GM23338 (cell line): ENCODE results near the gene ZNF385B. TPM values are rescaled to one million over a fixed set of nuclear protein-coding genes. Genes with fewer than 3 reads are reported as not detected.

ENCODE experiments used
- ATAC-seq: fragments of 200-7000 bp; cut with Tn5 transposase; 3 replicates; pipeline ENCODE4 v1.9.1; 2020
- DNase-seq: peaks from one replicate; pipeline ENCODE4 v3.0.0-alpha.2; 2015; ENCODE audit warnings: low spot score
- H2AFZ ChIP-seq: fragments of 200-600 bp; sonication (generic); 2 replicates; pipeline ENCODE4 v1.8.0; 2016; ENCODE audit warnings: antibody characterized with exemption, mild to moderate bottlenecking, moderate library complexity
- H3F3A ChIP-seq: fragments of 200-600 bp; sonication (generic); replicated peaks from 2 replicates; pipeline ENCODE4 v1.8.0; 2017; ENCODE audit warnings: antibody characterized with exemption, mixed run types, low read depth
- H3K27ac ChIP-seq: fragments of 200-600 bp; sonication (generic); 2 replicates; pipeline ENCODE4 v1.6.1; 2016; ENCODE audit warnings: low read depth
- H3K27me3 ChIP-seq: fragments of 200-600 bp; sonication (generic); 2 replicates; pipeline ENCODE4 v1.8.0; 2016; ENCODE audit warnings: mild to moderate bottlenecking, mixed run types, moderate library complexity; ENCODE audit not compliant: insufficient read depth
- H3K36me3 ChIP-seq: fragments of 200-600 bp; sonication (generic); 2 replicates; pipeline ENCODE4 v1.8.0; 2016; ENCODE audit warnings: mild to moderate bottlenecking; ENCODE audit not compliant: insufficient read depth
- H3K4me1 ChIP-seq: fragments of 200-600 bp; sonication (generic); 2 replicates; pipeline ENCODE4 v1.8.0; 2016; ENCODE audit warnings: mild to moderate bottlenecking, moderate library complexity; ENCODE audit not compliant: insufficient read depth
- H3K4me2 ChIP-seq: fragments of 200-600 bp; sonication (generic); 2 replicates; pipeline ENCODE4 v1.7.1; 2017; ENCODE audit warnings: mixed run types
- H3K4me3 ChIP-seq: fragments of 200-600 bp; sonication (generic); 2 replicates; pipeline ENCODE4 v1.6.1; 2016; ENCODE audit warnings: mixed run types
- H3K79me2 ChIP-seq: fragments of 200-600 bp; sonication (generic); replicated peaks from 2 replicates; pipeline ENCODE4 v1.8.0; 2017; ENCODE audit warnings: mild to moderate bottlenecking; ENCODE audit not compliant: insufficient read depth
- H3K9me2 ChIP-seq: fragments of 200-600 bp; sonication (generic); 2 replicates; pipeline ENCODE4 v1.8.0; 2017; ENCODE audit not compliant: insufficient read depth
- H4K20me1 ChIP-seq: fragments of 200-600 bp; sonication (generic); replicated peaks from 2 replicates; pipeline ENCODE4 v1.8.0; 2017; ENCODE audit warnings: mild to moderate bottlenecking; ENCODE audit not compliant: insufficient read depth
- H3K27ac Mint-ChIP-seq: 2 replicates; pipeline ENCODE4 v1.8.0; 2020; ENCODE audit warnings: inconsistent platforms, mild to moderate bottlenecking, moderate library complexity, mixed read lengths
- H3K27me3 Mint-ChIP-seq: 3 replicates; pipeline ENCODE4 v1.8.0; 2022; ENCODE audit warnings: low read depth, mild to moderate bottlenecking, moderate library complexity, mixed read lengths, inconsistent platforms; ENCODE audit not compliant: insufficient read depth, poor library complexity
- H3K36me3 Mint-ChIP-seq: 3 replicates; pipeline ENCODE4 v1.8.0; 2021; ENCODE audit warnings: low read depth, mild to moderate bottlenecking, inconsistent platforms, moderate library complexity, mixed read lengths
- H3K4me1 Mint-ChIP-seq: 3 replicates; pipeline ENCODE4 v1.8.0; 2020; ENCODE audit warnings: mild to moderate bottlenecking, inconsistent platforms, mixed read lengths
- H3K4me3 Mint-ChIP-seq: 3 replicates; pipeline ENCODE4 v1.8.0; 2021; ENCODE audit warnings: moderate library complexity, mild to moderate bottlenecking, inconsistent platforms, mixed read lengths
- H3K9me3 Mint-ChIP-seq: 3 replicates; pipeline ENCODE4 v1.8.0; 2020; ENCODE audit warnings: moderate library complexity, mild to moderate bottlenecking, inconsistent platforms, mixed read lengths
- CREB1 ChIP-seq: fragments of 250-450 bp; sonication (Bioruptor Pico); IDR thresholded peaks from 2 replicates; pipeline ENCODE4 v1.5.0; 2020; ENCODE audit warnings: low read depth, mild to moderate bottlenecking, moderate library complexity
- CTCF ChIP-seq, 2 experiments: fragments of 200-600 bp in 1 of 2; sonication (generic) in 1 of 2; conservative IDR thresholded peaks; 2 replicates each; pipeline versions ENCODE4 v1.5.1 to v1.6.1; 2016 to 2017; ENCODE audit warnings: antibody characterized with exemption in 2 of 2, low read depth in 2 of 2, mild to moderate bottlenecking in 2 of 2, moderate library complexity in 1 of 2
- ETS1 ChIP-seq: IDR thresholded peaks from 2 replicates; pipeline ENCODE4 v1.6.1; 2016; ENCODE audit warnings: antibody characterized with exemption
- EZH2 ChIP-seq: fragments of 200-600 bp; sonication (generic); IDR thresholded peaks from one replicate; pipeline ENCODE4 v1.8.0; 2017; ENCODE audit warnings: antibody characterized with exemption, mild to moderate bottlenecking, low read depth; ENCODE audit not compliant: unreplicated experiment
- EZH2phosphoT487 ChIP-seq: fragments of 200-600 bp; sonication (generic); IDR thresholded peaks from one replicate; pipeline ENCODE4 v1.8.1; 2018; ENCODE audit warnings: antibody characterized with exemption; ENCODE audit not compliant: unreplicated experiment
- JUNB ChIP-seq: IDR thresholded peaks from one replicate; pipeline ENCODE4 v1.6.1; 2016; ENCODE audit warnings: antibody characterized with exemption; ENCODE audit not compliant: unreplicated experiment
- POLR2AphosphoS5 ChIP-seq: IDR thresholded peaks from 2 replicates; pipeline ENCODE4 v1.6.1; 2016; ENCODE audit warnings: antibody characterized with exemption, low read depth
- ZNF114 ChIP-seq: fragments of 250-450 bp; sonication (Bioruptor Pico); IDR thresholded peaks from 2 replicates; pipeline ENCODE4 v1.5.0; 2020; ENCODE audit warnings: mild to moderate bottlenecking, moderate library complexity
- ZNF331 ChIP-seq: fragments of 250-450 bp; sonication (Bioruptor Pico); IDR thresholded peaks from 2 replicates; pipeline ENCODE4 v1.5.0; 2020; ENCODE audit warnings: low read depth, mild to moderate bottlenecking, moderate library complexity
- polyA plus RNA-seq: library from polyadenylated mRNA; unstranded; fragments of >200 nt; fragmentation: Nextera tagmentation; extraction: Ambion mirVana; gene quantifications from 2 replicates; pipeline ENCODE4 v1.2.1, GENCODE V29; 2016
- total RNA-seq: library from RNA; depleted of rRNA; stranded (reverse); fragments of >200 nt; shearing (Covaris generic); gene quantifications from 2 replicates; pipeline ENCODE4 v1.2.3, GENCODE V29; 2014
- TF ChIP-seq, protein P1 (sequence below): fragments of 250-450 bp; sonication (Bioruptor Pico); IDR thresholded peaks from 2 replicates; pipeline ENCODE4 v1.5.0; 2020; ENCODE audit warnings: mild to moderate bottlenecking, moderate library complexity

The ZNF385B gene
- total and polyA plus RNA-seq, 2 experiments from 2014 or later: 1.5 to 4.6 TPM

DNA sequence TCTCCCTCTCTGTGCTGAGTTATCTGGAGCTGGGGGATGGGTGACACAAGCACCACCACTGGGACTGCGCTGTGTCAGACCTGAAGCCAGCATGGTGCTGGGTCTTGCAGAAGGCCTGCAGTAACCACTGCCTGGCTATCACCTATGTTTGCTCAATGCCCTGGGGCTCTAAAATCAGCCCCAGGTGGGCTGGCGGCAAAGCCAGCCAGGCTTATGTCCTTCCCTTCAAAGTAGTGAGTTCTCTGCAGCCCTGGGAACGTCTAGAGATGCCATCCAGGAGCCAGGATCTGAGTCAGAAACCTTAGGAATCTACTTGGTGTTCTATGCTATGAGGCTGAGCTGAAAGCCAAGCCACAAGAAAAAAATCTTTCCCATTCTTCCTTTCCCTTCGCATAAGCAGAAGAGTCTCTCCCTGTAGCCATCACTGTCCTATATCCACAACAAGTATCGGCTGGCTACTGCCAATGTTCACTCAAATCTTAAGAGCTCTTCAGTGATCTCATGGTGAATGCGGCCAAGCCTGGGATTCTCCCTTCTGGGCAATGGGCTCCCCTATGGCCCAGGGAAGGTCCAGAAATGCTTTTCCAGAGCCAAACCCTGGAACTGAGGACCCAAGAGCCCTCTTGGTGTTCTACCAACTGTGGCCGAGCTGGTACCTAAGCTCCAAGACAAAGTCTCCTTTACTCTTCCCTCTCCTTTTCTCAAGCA, 248.7 kb downstream of the ZNF385B start:
- Mint-ChIP-seq H3K9me3 (no peaks in the 10 kb centered on the region), H3K27me3 (no peaks in the 10 kb centered on the region), H3K36me3 (no peaks in the 10 kb centered on the region; the same call in 2 of the 3 replicates), H3K4me1 (peaks cover 12% of the 10 kb centered on the region), H3K4me3 (no peak overlapping the region), H3K27ac (no peak overlapping the region)
- no peak overlapping the region for H3K27ac ChIP-seq
- H3K79me2 ChIP-seq: no peaks in the 10 kb centered on the region
- no peaks in the 10 kb centered on the region for H3K27me3 ChIP-seq
- DNase-seq: no peak
- H3K9me2 ChIP-seq: peaks cover 16% of the 10 kb centered on the region
- H3K4me2 ChIP-seq: no peak overlapping the region
- no peak for ATAC-seq
- no peaks in the 10 kb centered on the region for H4K20me1 ChIP-seq
- H3K36me3 ChIP-seq: no peaks in the 10 kb centered on the region
- no peak overlapping the region for H3K4me3 ChIP-seq
- no peak overlapping the region for H2AFZ ChIP-seq
- peaks cover 12% of the 10 kb centered on the region; the same call in 1 of the 2 replicates for H3K4me1 ChIP-seq
- no peaks in the 10 kb centered on the region for H3F3A ChIP-seq
- no peak for TF ChIP-seq ETS1
- TF ChIP-seq ZNF331 (CRISPR knock-in tag): no peak
- no peak for TF ChIP-seq CREB1
- TF ChIP-seq EZH2phosphoT487: no peak
- no peak for TF ChIP-seq EZH2

- Histone ChIP-seq H2AFZ (no peak overlapping the region), H3K27ac (no peak overlapping the region), H3F3A (no peaks in the 10 kb centered on the region), H3K4me2 (no peak overlapping the region), H3K79me2 (no peaks in the 10 kb centered on the region), H3K4me3 (no peak overlapping the region), H3K9me2 (peaks cover 16% of the 10 kb centered on the region), H3K4me1 (peaks cover 12% of the 10 kb centered on the region; the same call in 1 of the 2 replicates), H3K36me3 (no peaks in the 10 kb centered on the region), H4K20me1 (no peaks in the 10 kb centered on the region), H3K27me3 (no peaks in the 10 kb centered on the region)
- DNase-seq (no peak), ATAC-seq (no peak)
- Mint-ChIP-seq H3K9me3 (no peaks in the 10 kb centered on the region), H3K27me3 (no peaks in the 10 kb centered on the region), H3K4me1 (peaks cover 15% of the 10 kb centered on the region), H3K27ac (no peak overlapping the region), H3K36me3 (no peaks in the 10 kb centered on the region; the same call in 2 of the 3 replicates), H3K4me3 (no peak overlapping the region)
- TF ChIP-seq EZH2phosphoT487 (no peak), ZNF331 (CRISPR knock-in tag) (no peak), CREB1 (no peak), CTCF (conservative IDR thresholded peaks at IDR 0.05; ENCODE audit: low read depth in 2 of 2) (no peak), JUNB (no peak), ZNF114 (no peak), EZH2 (no peak), POLR2AphosphoS5 (no peak), ETS1 (no peak)
- TF ChIP-seq, protein P1, sequence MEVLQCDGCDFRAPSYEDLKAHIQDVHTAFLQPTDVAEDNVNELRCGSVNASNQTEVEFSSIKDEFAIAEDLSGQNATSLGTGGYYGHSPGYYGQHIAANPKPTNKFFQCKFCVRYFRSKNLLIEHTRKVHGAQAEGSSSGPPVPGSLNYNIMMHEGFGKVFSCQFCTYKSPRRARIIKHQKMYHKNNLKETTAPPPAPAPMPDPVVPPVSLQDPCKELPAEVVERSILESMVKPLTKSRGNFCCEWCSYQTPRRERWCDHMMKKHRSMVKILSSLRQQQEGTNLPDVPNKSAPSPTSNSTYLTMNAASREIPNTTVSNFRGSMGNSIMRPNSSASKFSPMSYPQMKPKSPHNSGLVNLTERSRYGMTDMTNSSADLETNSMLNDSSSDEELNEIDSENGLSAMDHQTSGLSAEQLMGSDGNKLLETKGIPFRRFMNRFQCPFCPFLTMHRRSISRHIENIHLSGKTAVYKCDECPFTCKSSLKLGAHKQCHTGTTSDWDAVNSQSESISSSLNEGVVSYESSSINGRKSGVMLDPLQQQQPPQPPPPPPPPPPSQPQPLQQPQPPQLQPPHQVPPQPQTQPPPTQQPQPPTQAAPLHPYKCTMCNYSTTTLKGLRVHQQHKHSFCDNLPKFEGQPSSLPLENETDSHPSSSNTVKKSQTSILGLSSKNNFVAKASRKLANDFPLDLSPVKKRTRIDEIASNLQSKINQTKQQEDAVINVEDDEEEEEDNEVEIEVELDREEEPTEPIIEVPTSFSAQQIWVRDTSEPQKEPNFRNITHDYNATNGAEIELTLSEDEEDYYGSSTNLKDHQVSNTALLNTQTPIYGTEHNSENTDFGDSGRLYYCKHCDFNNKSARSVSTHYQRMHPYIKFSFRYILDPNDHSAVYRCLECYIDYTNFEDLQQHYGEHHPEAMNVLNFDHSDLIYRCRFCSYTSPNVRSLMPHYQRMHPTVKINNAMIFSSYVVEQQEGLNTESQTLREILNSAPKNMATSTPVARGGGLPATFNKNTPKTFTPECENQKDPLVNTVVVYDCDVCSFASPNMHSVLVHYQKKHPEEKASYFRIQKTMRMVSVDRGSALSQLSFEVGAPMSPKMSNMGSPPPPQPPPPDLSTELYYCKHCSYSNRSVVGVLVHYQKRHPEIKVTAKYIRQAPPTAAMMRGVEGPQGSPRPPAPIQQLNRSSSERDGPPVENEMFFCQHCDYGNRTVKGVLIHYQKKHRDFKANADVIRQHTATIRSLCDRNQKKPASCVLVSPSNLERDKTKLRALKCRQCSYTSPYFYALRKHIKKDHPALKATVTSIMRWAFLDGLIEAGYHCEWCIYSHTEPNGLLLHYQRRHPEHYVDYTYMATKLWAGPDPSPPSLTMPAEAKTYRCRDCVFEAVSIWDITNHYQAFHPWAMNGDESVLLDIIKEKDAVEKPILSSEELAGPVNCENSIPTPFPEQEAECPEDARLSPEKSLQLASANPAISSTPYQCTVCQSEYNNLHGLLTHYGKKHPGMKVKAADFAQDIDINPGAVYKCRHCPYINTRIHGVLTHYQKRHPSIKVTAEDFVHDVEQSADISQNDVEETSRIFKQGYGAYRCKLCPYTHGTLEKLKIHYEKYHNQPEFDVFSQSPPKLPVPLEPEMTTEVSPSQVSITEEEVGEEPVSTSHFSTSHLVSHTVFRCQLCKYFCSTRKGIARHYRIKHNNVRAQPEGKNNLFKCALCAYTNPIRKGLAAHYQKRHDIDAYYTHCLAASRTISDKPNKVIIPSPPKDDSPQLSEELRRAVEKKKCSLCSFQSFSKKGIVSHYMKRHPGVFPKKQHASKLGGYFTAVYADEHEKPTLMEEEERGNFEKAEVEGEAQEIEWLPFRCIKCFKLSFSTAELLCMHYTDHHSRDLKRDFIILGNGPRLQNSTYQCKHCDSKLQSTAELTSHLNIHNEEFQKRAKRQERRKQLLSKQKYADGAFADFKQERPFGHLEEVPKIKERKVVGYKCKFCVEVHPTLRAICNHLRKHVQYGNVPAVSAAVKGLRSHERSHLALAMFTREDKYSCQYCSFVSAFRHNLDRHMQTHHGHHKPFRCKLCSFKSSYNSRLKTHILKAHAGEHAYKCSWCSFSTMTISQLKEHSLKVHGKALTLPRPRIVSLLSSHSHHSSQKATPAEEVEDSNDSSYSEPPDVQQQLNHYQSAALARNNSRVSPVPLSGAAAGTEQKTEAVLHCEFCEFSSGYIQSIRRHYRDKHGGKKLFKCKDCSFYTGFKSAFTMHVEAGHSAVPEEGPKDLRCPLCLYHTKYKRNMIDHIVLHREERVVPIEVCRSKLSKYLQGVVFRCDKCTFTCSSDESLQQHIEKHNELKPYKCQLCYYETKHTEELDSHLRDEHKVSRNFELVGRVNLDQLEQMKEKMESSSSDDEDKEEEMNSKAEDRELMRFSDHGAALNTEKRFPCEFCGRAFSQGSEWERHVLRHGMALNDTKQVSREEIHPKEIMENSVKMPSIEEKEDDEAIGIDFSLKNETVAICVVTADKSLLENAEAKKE (CRISPR knock-in tag): no peak
These were observed 249.3 kb downstream of the ZNF385B start for GRCh38 chr2:179612108-179612507.
